ENCODE results near the gene NPW. TPM values are rescaled to one million over a fixed set of nuclear protein-coding genes. Genes with fewer than 3 reads are reported as not detected.
A peak's percentile ranks its signal among the peaks of the same experiment; 100 is the strongest.

NPW gene
- total and polyA plus RNA-seq, 8 donors = 0.94 to 5.4 (median 2.7) TPM

DNA sequence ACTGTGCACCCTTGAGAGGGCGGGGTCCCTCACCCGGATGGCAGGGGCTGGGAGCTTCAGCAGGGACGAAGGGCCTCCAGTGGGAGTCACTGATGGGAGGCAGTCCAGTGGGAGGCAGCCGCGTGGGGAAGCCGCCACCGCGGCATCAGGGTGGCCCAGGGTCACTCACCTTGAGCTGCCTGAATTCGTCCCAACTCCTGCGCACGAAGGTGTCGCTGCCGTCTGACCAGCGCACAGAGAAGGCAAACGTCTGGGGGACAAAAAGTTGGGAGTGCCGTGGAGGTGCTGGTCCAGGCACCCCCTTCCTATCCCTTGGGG is 38.9 kb upstream of the NPW start:
- Histone ChIP-seq H3K27ac (no peak overlapping the region), H3K9me3 (no peaks in the 10 kb centered on the region), H3K4me1 (peaks cover 15 to 32% of the 10 kb centered on the region in 2 donors), H3K36me3 (peaks cover 0 to 45% of the 10 kb centered on the region in 2 donors), H3K27me3 (peaks cover 24 to 64% of the 10 kb centered on the region in 2 donors), H3K4me3 (peak overlapping the region in 1 of 2 donors; percentile 32)
- TF ChIP-seq, protein P1, sequence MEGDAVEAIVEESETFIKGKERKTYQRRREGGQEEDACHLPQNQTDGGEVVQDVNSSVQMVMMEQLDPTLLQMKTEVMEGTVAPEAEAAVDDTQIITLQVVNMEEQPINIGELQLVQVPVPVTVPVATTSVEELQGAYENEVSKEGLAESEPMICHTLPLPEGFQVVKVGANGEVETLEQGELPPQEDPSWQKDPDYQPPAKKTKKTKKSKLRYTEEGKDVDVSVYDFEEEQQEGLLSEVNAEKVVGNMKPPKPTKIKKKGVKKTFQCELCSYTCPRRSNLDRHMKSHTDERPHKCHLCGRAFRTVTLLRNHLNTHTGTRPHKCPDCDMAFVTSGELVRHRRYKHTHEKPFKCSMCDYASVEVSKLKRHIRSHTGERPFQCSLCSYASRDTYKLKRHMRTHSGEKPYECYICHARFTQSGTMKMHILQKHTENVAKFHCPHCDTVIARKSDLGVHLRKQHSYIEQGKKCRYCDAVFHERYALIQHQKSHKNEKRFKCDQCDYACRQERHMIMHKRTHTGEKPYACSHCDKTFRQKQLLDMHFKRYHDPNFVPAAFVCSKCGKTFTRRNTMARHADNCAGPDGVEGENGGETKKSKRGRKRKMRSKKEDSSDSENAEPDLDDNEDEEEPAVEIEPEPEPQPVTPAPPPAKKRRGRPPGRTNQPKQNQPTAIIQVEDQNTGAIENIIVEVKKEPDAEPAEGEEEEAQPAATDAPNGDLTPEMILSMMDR (IDR thresholded peaks at IDR 0.05) = no peak
- intact Hi-C loops (cut with DNase I) = no loop called here
- ATAC-seq (no peak), DNase-seq (no peak)

DNA sequence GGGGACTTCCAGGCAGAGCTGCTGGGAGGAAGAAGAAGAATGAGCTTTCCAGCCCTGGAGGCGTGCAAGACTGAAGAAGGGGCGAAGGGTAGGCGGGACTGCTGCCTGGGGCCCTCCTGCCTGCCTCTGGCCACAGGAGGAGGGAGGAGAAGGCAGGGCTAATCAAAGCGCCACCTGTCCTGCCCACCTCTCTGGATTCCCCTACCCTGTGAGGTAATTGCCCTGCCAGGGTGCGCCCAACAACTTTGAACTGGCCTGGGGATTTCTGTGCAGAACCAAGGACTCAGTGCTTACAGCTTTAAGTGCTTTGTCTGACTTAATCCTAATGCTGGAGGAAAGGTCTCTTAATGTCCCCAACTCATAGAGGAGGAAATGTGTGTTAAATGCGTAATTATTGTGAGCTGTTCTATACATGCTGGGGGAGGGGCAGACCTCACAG is 38.2 kb upstream of the NPW start, which contains the start of gene NOXO1:
NOXO1 (minus strand) TSS at position 72 of the 439 bp plus-strand sequence. CDS start 290 bp downstream, outside the sequence.
- Histone ChIP-seq H3K27ac (no peak within 1 kb of the TSS), H3K4me3 (peak within 1 kb of the TSS in 1 of 2 donors; percentile 32), H3K36me3 (peaks cover 0 to 45% of the 10 kb centered on the region in 2 donors), H3K4me1 (peaks cover 15 to 34% of the 10 kb centered on the region in 2 donors), H3K27me3 (peaks cover 24 to 64% of the 10 kb centered on the region in 2 donors), H3K9me3 (no peaks in the 10 kb centered on the region)
- DNase-seq (no peak), ATAC-seq (no peak)
- intact Hi-C loops (cut with DNase I) = no loop called here
- TF ChIP-seq, protein P1 (IDR thresholded peaks at IDR 0.05) = no peak

DNA sequence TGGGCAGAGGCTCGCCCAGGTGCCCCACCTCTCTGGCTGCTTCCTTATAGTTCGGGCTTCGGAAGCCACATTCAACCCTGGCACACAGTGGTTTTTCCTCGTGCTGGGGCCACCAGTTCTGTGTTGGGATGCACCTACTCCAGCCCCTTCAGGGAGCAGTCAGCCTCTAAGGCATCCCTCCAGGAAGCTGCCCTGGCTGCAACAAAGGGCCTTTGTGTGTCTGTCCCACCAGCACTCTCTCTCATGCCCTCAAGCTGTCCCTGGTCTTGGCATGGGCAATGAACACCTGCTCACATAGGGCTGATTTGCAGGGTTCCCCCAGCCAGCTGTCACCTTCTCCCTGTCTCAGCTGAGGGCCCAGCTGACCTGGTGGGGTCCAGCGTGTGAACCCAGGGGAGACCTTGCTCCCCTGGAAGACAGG is 37.6 kb upstream of the NPW start:
- Histone ChIP-seq H3K27me3 (peaks cover 24 to 64% of the 10 kb centered on the region in 2 donors), H3K36me3 (peaks cover 0 to 45% of the 10 kb centered on the region in 2 donors), H3K4me3 (no peak overlapping the region), H3K4me1 (peaks cover 15 to 34% of the 10 kb centered on the region in 2 donors), H3K9me3 (no peaks in the 10 kb centered on the region), H3K27ac (no peak overlapping the region)
- DNase-seq (no peak), ATAC-seq (no peak)
- TF ChIP-seq, protein P1 (IDR thresholded peaks at IDR 0.05) = no peak
- intact Hi-C loops (cut with DNase I) = no loop called here

DNA sequence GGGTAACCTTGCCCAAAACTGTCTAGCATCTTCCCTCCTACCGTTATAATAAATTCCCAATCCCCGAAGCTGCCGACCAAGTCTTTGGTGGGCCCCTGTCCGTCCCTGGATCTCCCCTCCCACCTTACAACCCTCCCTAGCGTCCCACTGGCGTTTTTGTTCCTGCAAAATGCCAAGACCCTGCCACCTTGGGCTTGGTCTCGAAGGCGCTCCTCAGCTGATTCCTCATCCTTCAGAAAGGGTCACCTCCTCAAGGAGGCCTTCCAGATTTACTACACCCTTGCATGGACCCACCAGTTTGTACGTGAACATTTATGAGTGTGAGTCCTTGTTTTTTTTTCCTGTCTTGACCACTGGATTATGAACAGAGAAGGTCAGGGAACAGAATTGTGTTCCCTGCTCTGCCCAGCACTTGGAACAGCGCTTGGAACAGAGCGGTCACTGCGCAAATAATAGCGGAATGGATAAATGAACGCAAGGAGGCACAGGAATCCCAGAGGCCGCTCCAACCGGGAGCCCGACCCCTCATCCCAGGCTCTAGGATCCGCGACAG is 36.5 kb upstream of the NPW start:
- TF ChIP-seq, protein P1 (IDR thresholded peaks at IDR 0.05) = no peak
- H3K36me3 ChIP-seq = peaks cover 0 to 39% of the 10 kb centered on the region in 2 donors
- DNase-seq = no peak
- peaks cover 15 to 34% of the 10 kb centered on the region in 2 donors for H3K4me1 ChIP-seq
- intact Hi-C loops (cut with DNase I) = no loop called here
- H3K27me3 ChIP-seq = peaks cover 24 to 58% of the 10 kb centered on the region in 2 donors
- no peak for ATAC-seq
- H3K27ac ChIP-seq = peak overlapping the region; percentile 63 to 88
- H3K4me3 ChIP-seq = peak overlapping the region; percentile 71 to 88
- H3K9me3 ChIP-seq = no peaks in the 10 kb centered on the region

DNA sequence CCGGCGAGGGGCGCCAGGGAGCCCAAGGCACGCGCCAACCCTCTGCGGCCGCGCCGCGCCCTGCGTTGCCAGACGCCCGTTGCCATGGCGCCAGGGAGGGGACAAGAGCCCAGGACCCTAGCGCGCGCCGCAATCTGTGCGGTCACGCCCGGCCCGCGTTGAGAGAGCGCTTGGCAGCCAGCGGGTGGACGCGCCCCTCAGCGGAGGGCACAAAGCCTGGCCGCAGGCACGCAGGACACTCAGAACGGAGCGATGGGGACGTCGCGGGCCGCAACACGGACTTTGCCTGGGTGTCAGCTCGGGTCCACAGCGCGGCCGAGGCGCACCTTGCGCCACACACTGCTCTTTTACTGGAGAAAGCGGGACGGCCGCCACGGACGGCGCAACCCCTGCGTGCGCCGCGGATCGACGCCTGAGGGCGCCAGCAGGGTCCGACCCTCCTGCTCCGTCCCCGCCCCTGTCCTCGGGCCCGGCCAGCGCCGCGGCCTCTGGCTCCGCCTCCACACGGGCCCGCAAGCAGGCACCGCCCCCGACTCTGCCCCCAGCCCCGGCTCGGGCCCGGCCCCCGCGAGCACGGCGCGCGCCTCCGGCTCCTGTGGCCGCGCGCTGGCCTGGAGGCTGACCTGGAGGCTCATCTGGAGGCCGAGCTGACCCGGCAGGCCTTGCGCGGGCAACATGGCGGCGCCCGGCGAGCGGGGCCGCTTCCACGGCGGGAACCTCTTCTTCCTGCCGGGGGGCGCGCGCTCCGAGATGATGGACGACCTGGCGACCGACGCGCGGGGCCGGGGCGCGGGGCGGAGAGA is 35.8 kb upstream of the NPW start, which contains the start of gene GFER:
GFER (plus strand) TSS at position 650 of the 803 bp plus-strand sequence; CDS start at position 676, 26 bp downstream.
- DNase-seq (peak; percentile 91 to 97 (median 93)), ATAC-seq (peak; percentile 89)
- no peaks in the 10 kb centered on the region for H3K9me3 ChIP-seq
- H3K27me3 ChIP-seq = peaks cover 30 to 58% of the 10 kb centered on the region in 2 donors
- H3K4me3 ChIP-seq = peak within 1 kb of the TSS; percentile 71 to 88
- H3K4me1 ChIP-seq = peaks cover 15 to 32% of the 10 kb centered on the region in 2 donors
- TF ChIP-seq, protein P1 (IDR thresholded peaks at IDR 0.05) = peak; percentile 38 to 48
- peak within 1 kb of the TSS; percentile 63 to 88 for H3K27ac ChIP-seq
- intact Hi-C loops (cut with DNase I) = no loop called here
- H3K36me3 ChIP-seq = peaks cover 0 to 32% of the 10 kb centered on the region in 2 donors

All from left lung (tissue), 10 donors.